ENCODE results near the gene TTLL9. TPM values are rescaled to one million over a fixed set of nuclear protein-coding genes. Genes with fewer than 3 reads are reported as not detected.

The TTLL9 gene
- total and polyA plus RNA-seq, 10 of the 15 experiments (the other 5 are each of a cell fraction or from before 2014, with no cell fraction given) = 0.03 to 0.77 (median 0.11) TPM; not detected in 2

- no peak for TF ChIP-seq ELK1 (IDR thresholded peaks at IDR 0.05; ENCODE audit: low read depth, low read length)
- peak; percentile 89 to 91 for TF ChIP-seq IKZF2 (IDR thresholded peaks at IDR 0.05)
- no peak for TF ChIP-seq RBBP5 (conservative IDR thresholded peaks at IDR 0.05)
- TF ChIP-seq SPI1 (IDR thresholded peaks at IDR 0.05; ENCODE audit: borderline replicate concordance, insufficient read depth, low read depth, low read length) = no peak
- no peak for TF ChIP-seq TARDBP (IDR thresholded peaks at IDR 0.05; ENCODE audit: borderline replicate concordance)
- TF ChIP-seq SP1 (IDR thresholded peaks at IDR 0.05; ENCODE audit: low read depth, low read length) = peak; percentile 62
- TF ChIP-seq POLR2AphosphoS5 (IDR thresholded peaks at IDR 0.05; ENCODE audit: low read length) = no peak
- TF ChIP-seq ZBED1 (IDR thresholded peaks at IDR 0.05; ENCODE audit: borderline replicate concordance) = peak; percentile 45; the same call in 1 of the 2 replicates
- TF ChIP-seq CHD1 (IDR thresholded peaks at IDR 0.05; ENCODE audit: low read depth, low read length) = no peak
- 0 out of 6 replicates have a peak, but pooled peaks of 1 of the 3 experiments have one; percentile 4 for TF ChIP-seq CTCF (IDR thresholded peaks at IDR 0.05 in 2 of 3, conservative IDR thresholded peaks at IDR 0.05 in 1 of 3; ENCODE audit: control insufficient read depth in 2 of 3, extremely low read depth in 1 of 3, insufficient read depth in 1 of 3, low read depth in 3 of 3, low read length in 3 of 3)
- TF ChIP-seq BHLHE40 (IDR thresholded peaks at IDR 0.05; ENCODE audit: borderline replicate concordance in 1 of 2, low read depth in 2 of 2, low read length in 1 of 2) = peak; percentile 41 to 66; a peak in 2 of 4 replicates
- TF ChIP-seq MTA3 (IDR thresholded peaks at IDR 0.05; ENCODE audit: borderline replicate concordance, low read length) = no peak
- TF ChIP-seq MXI1 (IDR thresholded peaks at IDR 0.05; ENCODE audit: low read depth, low read length) = no peak
- TF ChIP-seq SMC3 (IDR thresholded peaks at IDR 0.05; ENCODE audit: borderline replicate concordance, low read length) = no peak
- 0 out of 2 replicates have a peak, but pooled peaks have one; percentile 20 for TF ChIP-seq CHD2 (IDR thresholded peaks at IDR 0.05; ENCODE audit: borderline replicate concordance, low read depth, low read length)
- no peak for TF ChIP-seq RAD21 (IDR thresholded peaks at IDR 0.05; ENCODE audit: insufficient read depth, low read depth, low read length)
- TF ChIP-seq STAT3 (IDR thresholded peaks at IDR 0.05; ENCODE audit: low read depth, low read length) = no peak
- TF ChIP-seq NR2C1 (IDR thresholded peaks at IDR 0.05) = no peak
- TF ChIP-seq MEF2B (IDR thresholded peaks at IDR 0.05; ENCODE audit: partially characterized antibody, poor library complexity, severe bottlenecking) = peak; percentile 86
- TF ChIP-seq ETV6 (conservative IDR thresholded peaks at IDR 0.05 in 1 of 2, IDR thresholded peaks at IDR 0.05 in 1 of 2; ENCODE audit: borderline replicate concordance in 1 of 2, low read depth in 1 of 2) = peak in 1 of 2 experiments; percentile 39; a peak in 1 of 4 replicates
- no peak for TF ChIP-seq MEF2A (IDR thresholded peaks at IDR 0.05; ENCODE audit: insufficient read depth, low read depth, low read length)
- TF ChIP-seq NKRF (conservative IDR thresholded peaks at IDR 0.05) = no peak
- no peak for TF ChIP-seq NFYB (IDR thresholded peaks at IDR 0.05; ENCODE audit: insufficient read depth, low read depth, low read length)
- no peak for TF ChIP-seq HDAC6 (IDR thresholded peaks at IDR 0.05; ENCODE audit: unreplicated experiment)
- peak; percentile 94 for TF ChIP-seq ATF7 (IDR thresholded peaks at IDR 0.05; ENCODE audit: low read depth)
These were observed 53.2 kb downstream of the TTLL9 start (continued) for GRCh38 chr20:31923388-31924331.
